NB4 (cell line): ENCODE measurements around the gene STK24.

Experiments used
- DNase-seq: peaks from one replicate; pipeline ENCODE4 v3.0.0; 2010; ENCODE audit warnings: low read depth
- H3K4me3 ChIP-seq: one replicate; pipeline ENCODE4 v1.5.1; 2011; ENCODE audit warnings: mild to moderate bottlenecking, low read depth, low read length, moderate library complexity
- MYC ChIP-seq: IDR thresholded peaks from 2 replicates; pipeline ENCODE4 v1.6.1; 2011; ENCODE audit warnings: low read depth, low read length
- POLR2A ChIP-seq: IDR thresholded peaks from 2 replicates; pipeline ENCODE4 v1.6.1; 2011; ENCODE audit warnings: mild to moderate bottlenecking; ENCODE audit not compliant: insufficient read length; ENCODE audit errors: extremely low read depth
- TF ChIP-seq, protein P1 (sequence below): IDR thresholded peaks from one replicate; pipeline ENCODE4 v1.5.1; 2012; ENCODE audit warnings: low read depth, low read length
- TF ChIP-seq, protein P2 (sequence below): IDR thresholded peaks from 2 replicates; pipeline ENCODE4 v1.6.1; 2011; ENCODE audit warnings: low read depth, low read length

The STK24 gene

DNA sequence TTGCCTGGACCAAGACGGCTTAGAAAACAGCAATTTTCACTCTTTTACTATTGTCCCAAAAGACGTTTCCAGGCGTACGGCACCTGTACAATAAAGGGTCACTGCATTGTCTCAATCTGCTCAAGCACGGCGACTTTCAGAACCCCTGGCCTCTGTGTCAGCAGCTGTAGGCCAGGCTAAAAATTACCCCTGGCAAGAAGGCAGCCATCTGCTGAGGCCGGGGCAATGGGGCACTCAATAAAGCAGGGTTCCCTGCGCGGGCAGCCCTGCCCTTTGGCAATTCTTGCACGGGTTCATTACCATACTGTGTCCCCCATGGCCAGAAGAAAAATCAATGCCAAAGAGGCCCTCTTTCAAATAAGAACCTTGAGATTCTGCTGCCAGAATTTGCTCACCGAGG lies 52.1 kb downstream of the STK24 start:
- TF ChIP-seq POLR2A = no peak
- TF ChIP-seq MYC = no peak
- TF ChIP-seq, protein P1, sequence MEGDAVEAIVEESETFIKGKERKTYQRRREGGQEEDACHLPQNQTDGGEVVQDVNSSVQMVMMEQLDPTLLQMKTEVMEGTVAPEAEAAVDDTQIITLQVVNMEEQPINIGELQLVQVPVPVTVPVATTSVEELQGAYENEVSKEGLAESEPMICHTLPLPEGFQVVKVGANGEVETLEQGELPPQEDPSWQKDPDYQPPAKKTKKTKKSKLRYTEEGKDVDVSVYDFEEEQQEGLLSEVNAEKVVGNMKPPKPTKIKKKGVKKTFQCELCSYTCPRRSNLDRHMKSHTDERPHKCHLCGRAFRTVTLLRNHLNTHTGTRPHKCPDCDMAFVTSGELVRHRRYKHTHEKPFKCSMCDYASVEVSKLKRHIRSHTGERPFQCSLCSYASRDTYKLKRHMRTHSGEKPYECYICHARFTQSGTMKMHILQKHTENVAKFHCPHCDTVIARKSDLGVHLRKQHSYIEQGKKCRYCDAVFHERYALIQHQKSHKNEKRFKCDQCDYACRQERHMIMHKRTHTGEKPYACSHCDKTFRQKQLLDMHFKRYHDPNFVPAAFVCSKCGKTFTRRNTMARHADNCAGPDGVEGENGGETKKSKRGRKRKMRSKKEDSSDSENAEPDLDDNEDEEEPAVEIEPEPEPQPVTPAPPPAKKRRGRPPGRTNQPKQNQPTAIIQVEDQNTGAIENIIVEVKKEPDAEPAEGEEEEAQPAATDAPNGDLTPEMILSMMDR = no peak
- TF ChIP-seq, protein P2, sequence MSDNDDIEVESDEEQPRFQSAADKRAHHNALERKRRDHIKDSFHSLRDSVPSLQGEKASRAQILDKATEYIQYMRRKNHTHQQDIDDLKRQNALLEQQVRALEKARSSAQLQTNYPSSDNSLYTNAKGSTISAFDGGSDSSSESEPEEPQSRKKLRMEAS = no peak
- DNase-seq = no peak
- H3K4me3 ChIP-seq = no peak overlapping the region

DNA sequence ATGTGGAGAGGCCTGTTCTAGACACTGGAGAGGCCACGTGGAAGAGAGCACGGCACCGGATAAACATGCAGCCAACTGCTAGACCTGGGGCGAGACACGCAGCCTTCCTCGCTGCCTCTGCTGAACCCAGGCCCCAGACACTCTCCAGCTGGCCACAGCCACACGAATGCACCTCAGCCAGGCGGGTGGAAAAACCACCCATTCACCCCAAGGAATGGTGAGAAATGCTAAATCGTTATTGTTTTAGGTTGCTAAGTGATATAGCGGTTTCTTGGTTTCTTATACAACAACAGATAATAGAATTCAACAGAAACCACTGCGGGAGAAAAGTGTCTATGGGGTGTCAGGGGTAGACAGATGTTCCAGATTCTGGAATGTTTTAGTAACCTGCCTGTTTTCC lies 52.5 kb downstream of the STK24 start:
- no peak overlapping the region for H3K4me3 ChIP-seq
- no peak for TF ChIP-seq POLR2A
- TF ChIP-seq MYC = no peak
- TF ChIP-seq, protein P1 = no peak
- TF ChIP-seq, protein P2 = no peak
- DNase-seq = no peak

DNA sequence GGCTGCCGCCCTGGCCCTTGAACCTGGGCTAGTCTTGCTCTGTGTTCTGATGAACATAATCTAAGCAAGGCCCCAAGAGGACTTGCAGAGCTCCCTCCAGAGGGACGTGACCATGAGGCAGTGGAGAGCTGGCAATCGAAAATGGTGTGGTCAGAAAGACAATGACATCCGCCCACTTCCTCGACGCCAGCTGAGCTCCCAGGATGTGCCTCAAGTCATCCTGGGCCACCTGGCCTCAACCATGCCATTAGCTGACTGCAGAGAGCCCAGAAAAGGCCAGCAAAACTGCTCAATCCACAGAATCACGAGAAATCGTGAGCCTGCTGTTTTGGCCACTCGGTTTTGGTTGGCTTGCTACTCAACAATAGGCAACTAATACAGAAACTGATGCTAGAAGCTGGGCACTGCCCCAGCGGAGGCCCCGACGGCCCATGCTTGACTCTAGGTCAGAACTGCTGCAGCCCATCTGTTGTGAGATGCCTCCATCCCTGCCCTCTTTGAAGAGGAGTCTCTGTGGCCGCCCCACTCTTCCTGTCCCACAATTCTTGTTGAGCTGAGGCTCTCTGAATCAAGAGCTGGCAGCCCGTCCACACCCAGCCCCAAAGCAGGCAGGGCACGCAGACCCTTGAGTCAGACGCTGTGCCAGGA lies 53.3 kb downstream of the STK24 start:
- H3K4me3 ChIP-seq = no peak overlapping the region
- DNase-seq = peak; percentile 55
- peak; percentile 40; the same call in 1 of the 2 replicates for TF ChIP-seq MYC
- TF ChIP-seq, protein P1 = no peak
- no peak for TF ChIP-seq POLR2A
- TF ChIP-seq, protein P2 = peak; percentile 71

DNA sequence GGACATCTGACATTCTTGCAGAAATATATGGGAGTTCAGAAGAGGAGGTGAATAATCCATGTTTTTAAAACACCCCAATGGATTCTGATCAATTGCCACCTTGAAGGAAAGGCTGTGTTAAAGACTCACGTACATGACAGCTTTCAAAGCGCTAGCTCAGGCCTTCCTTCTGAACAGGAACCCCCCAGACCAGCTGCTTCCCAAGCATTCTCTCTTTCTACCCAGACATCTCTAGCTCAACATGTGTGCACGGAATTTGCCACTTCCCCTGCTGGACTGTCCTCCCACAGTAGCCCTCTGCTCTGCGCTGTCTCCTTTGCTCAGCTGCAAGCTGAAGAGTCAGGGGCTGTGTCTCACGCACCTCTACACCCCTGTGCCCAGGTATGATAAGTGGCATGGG lies 54.5 kb downstream of the STK24 start:
- no peak for DNase-seq
- TF ChIP-seq, protein P1 = no peak
- no peak for TF ChIP-seq MYC
- no peak for TF ChIP-seq POLR2A
- TF ChIP-seq, protein P2 = no peak
- no peak overlapping the region for H3K4me3 ChIP-seq

DNA sequence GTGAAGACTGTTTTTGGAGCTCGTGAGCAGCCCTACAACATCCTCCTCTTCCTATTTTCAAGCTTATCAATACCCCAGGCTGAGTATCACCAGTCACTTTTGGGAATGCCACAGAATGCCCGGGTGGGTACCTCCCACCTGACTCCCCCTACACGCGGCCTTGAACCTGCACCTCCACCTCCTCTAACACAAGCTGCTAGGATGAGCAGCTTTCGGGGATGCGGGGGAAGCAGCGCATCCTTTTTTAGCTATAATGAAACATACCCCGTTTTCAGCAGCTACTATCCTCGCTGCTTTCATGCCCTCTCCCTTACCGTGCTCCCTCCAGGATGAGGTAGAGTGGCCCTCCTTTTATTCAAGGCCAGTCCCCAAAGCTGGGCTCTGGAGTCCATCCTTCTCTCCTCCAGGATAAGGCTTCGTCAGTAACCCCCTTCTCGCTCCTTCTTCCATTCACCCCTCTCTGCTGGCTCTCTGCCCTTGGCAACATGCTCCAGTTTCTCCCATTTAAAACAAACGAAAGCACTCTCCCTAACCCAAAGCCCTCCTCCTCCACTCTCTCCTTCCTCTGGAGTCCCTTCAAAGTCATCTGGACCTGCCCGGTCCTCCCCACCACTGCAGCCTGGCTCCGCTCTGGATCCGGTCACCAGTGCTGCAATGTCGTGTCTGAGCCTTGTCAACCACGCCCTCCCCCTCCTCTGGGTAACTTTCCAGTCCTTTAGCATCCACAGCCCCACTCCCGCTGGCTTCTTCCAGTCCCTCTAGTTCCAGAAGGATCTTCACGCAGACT lies 55.3 kb downstream of the STK24 start:
- TF ChIP-seq MYC = no peak
- TF ChIP-seq, protein P1 = no peak
- no peak for TF ChIP-seq POLR2A
- TF ChIP-seq, protein P2 = no peak
- no peak overlapping the region for H3K4me3 ChIP-seq
- no peak for DNase-seq
